SU-DHL-6 (cell line): ENCODE data around the gene TFDP2.

Experiments
- H2AFZ ChIP-seq: fragments of 200-600 bp; sonication (generic); 2 replicates; pipeline ENCODE4 v1.6.1; 2014; ENCODE audit warnings: low read depth, mild to moderate bottlenecking, moderate library complexity, mixed read lengths, antibody characterized with exemption, low read length; ENCODE audit not compliant: severe bottlenecking
- H3F3A ChIP-seq: fragments of 200-600 bp; shearing (Covaris generic); 2 replicates; pipeline ENCODE4 v1.6.0; 2016; ENCODE audit warnings: antibody characterized with exemption, mild to moderate bottlenecking; ENCODE audit not compliant: insufficient read depth
- H3K27ac ChIP-seq: fragments of 200-600 bp; sonication (generic); 2 replicates; pipeline ENCODE4 v1.5.1; 2016; ENCODE audit warnings: low read depth, mild to moderate bottlenecking, low read length, moderate library complexity, mixed read lengths
- H3K27me3 ChIP-seq: fragments of 200-600 bp; sonication (generic), shearing (Covaris generic); 2 replicates; pipeline ENCODE4 v1.6.0; 2014; ENCODE audit warnings: mild to moderate bottlenecking, low read length
- H3K36me3 ChIP-seq: fragments of 200-600 bp; sonication (generic); 2 replicates; pipeline ENCODE4 v1.6.1; 2014; ENCODE audit warnings: mild to moderate bottlenecking, low read length, mixed read lengths
- H3K4me2 ChIP-seq: fragments of 300-600, 200-600 bp; shearing (Covaris generic), sonication (generic); 2 replicates; pipeline ENCODE4 v1.6.0; 2014; ENCODE audit warnings: low read length, low read depth, mild to moderate bottlenecking; ENCODE audit not compliant: poor library complexity, severe bottlenecking
- H3K4me3 ChIP-seq: fragments of 200-600 bp; sonication (generic); 2 replicates; pipeline ENCODE4 v1.5.1; 2014; ENCODE audit warnings: antibody characterized with exemption, low read length, mild to moderate bottlenecking, mixed read lengths; ENCODE audit not compliant: insufficient read depth, poor library complexity, severe bottlenecking
- H3K79me2 ChIP-seq: fragments of 200-600 bp; sonication (generic); 2 replicates; pipeline ENCODE4 v1.6.1; 2014; ENCODE audit warnings: mild to moderate bottlenecking, low read length, moderate library complexity; ENCODE audit not compliant: insufficient read depth
- H3K9ac ChIP-seq: fragments of 200-600 bp; sonication (generic); 2 replicates; pipeline ENCODE4 v1.7.0; 2014; ENCODE audit warnings: mild to moderate bottlenecking, low read length
- H3K9me2 ChIP-seq: fragments of 200-600 bp; sonication (generic); replicated peaks from 2 replicates; pipeline ENCODE4 v1.6.1; 2014; ENCODE audit warnings: low read length; ENCODE audit not compliant: insufficient read depth
- H3K9me3 ChIP-seq: fragments of 200-600 bp; sonication (generic); 2 replicates; pipeline ENCODE4 v1.6.1; 2014; ENCODE audit warnings: low read length, mixed read lengths; ENCODE audit not compliant: insufficient read depth
- H4K20me1 ChIP-seq: fragments of 200-600 bp; sonication (generic); 2 replicates; pipeline ENCODE4 v1.6.1; 2014; ENCODE audit warnings: low read depth, mild to moderate bottlenecking, antibody characterized with exemption, low read length, moderate library complexity, mixed read lengths
- EZH2phosphoT487 ChIP-seq: fragments of 200-600 bp; sonication (generic), shearing (Covaris generic); conservative IDR thresholded peaks from 2 replicates; pipeline ENCODE4 v1.6.1; 2018; ENCODE audit warnings: mild to moderate bottlenecking, antibody characterized with exemption, low read length, moderate library complexity, mixed read lengths
- TF ChIP-seq, protein P1 (sequence below): fragments of 200-600 bp; sonication (generic); IDR thresholded peaks from one replicate; pipeline ENCODE4 v1.5.1; 2017; ENCODE audit warnings: antibody characterized with exemption, mild to moderate bottlenecking, low read length, moderate library complexity; ENCODE audit not compliant: insufficient read depth, poor library complexity, severe bottlenecking

Gene TFDP2, protein sequence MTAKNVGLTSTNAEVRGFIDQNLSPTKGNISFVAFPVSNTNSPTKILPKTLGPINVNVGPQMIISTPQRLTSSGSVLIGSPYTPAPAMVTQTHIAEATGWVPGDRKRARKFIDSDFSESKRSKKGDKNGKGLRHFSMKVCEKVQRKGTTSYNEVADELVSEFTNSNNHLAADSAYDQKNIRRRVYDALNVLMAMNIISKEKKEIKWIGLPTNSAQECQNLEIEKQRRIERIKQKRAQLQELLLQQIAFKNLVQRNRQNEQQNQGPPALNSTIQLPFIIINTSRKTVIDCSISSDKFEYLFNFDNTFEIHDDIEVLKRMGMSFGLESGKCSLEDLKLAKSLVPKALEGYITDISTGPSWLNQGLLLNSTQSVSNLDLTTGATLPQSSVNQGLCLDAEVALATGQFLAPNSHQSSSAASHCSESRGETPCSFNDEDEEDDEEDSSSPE

DNA sequence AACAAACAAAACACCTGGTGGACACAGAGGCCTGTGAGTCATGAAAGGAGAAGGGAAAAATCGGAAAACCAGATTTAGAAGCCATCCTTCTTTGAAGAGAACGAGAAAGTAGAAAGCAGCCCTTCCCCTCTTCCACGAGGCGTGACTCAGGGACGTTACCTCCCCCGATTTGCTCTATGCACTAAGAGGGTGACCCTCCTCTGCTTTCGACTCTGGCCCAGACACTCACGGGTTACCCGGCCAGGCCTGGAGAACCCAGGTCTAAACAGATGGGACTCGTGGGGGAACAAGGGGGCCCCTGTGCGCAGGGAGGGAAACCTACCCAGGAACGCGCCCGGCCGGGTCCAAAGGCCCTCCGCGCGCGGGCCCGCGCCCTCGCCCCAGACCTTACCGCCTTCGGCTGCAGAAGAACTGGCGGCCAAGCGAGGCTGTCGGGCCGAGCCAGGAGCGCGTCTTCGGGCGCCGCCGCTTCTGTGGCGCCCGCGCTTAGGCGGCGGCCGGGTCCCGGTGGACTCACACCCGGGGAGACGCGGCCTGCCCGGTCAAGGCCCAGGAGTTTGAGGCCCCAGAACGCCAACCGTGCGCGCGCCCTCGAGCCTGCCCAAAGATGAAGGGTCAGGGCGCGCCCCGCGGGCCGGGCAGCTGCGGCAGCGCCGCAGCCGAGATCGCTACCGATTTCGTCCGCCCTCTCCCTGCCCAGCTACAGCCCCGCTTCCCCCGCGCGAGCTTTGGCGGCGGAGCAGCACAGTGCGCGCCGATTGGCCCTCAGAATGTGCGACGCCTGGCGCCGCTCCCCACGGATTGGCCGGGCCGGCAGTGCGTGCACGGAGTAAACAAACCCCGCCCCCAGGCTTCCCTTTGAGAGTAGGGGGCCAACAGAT is at the start of gene TFDP2:
Gene TFDP2 (minus strand): TSS at position 753 of the 881 bp plus-strand sequence. CDS start 47,795 bp downstream, outside the sequence.
- no peaks in the 10 kb centered on the region for H3K9me2 ChIP-seq
- H3K27me3 ChIP-seq = no peaks in the 10 kb centered on the region
- H3K36me3 ChIP-seq = no peaks in the 10 kb centered on the region
- no peaks in the 10 kb centered on the region for H3K9me3 ChIP-seq
- no peaks in the 10 kb centered on the region for H4K20me1 ChIP-seq
- TF ChIP-seq, protein P1, sequence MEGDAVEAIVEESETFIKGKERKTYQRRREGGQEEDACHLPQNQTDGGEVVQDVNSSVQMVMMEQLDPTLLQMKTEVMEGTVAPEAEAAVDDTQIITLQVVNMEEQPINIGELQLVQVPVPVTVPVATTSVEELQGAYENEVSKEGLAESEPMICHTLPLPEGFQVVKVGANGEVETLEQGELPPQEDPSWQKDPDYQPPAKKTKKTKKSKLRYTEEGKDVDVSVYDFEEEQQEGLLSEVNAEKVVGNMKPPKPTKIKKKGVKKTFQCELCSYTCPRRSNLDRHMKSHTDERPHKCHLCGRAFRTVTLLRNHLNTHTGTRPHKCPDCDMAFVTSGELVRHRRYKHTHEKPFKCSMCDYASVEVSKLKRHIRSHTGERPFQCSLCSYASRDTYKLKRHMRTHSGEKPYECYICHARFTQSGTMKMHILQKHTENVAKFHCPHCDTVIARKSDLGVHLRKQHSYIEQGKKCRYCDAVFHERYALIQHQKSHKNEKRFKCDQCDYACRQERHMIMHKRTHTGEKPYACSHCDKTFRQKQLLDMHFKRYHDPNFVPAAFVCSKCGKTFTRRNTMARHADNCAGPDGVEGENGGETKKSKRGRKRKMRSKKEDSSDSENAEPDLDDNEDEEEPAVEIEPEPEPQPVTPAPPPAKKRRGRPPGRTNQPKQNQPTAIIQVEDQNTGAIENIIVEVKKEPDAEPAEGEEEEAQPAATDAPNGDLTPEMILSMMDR = no peak
- no peak for TF ChIP-seq EZH2phosphoT487
- H3K27ac ChIP-seq = no peak within 1 kb of the TSS
- no peaks in the 10 kb centered on the region for H3F3A ChIP-seq
- peak within 1 kb of the TSS; percentile 50 for H3K9ac ChIP-seq
- no peaks in the 10 kb centered on the region for H3K79me2 ChIP-seq
- H3K4me3 ChIP-seq = peak within 1 kb of the TSS; percentile 38
- H3K4me2 ChIP-seq = peak within 1 kb of the TSS; percentile 42
- H2AFZ ChIP-seq = peak within 1 kb of the TSS; percentile 65

DNA sequence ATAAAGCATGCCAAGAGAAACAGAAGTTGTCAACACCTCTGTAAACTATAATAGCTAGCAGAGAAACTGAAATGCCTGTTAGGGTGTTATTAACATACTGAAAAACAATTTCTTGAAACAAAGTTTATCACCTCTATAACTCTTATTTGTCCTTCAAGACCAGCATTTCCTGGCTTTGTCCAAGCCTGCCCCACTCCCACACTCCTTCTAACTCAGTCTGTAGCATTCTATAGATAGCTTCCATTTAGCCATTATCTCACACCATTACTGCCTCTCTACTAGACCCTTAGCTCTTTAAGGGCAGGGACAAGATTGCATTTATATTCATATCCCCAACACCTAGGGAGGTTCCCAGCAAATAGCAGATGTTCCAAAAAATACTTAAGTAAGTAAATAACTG is 39.5 kb upstream of the TFDP2 start:
- Histone ChIP-seq H3K9ac (no peak overlapping the region), H3K9me2 (no peaks in the 10 kb centered on the region), H3K36me3 (no peaks in the 10 kb centered on the region; the same call in 1 of the 2 replicates), H3K27ac (no peak overlapping the region), H3K27me3 (no peaks in the 10 kb centered on the region), H3F3A (no peaks in the 10 kb centered on the region), H2AFZ (no peak overlapping the region), H3K79me2 (no peaks in the 10 kb centered on the region), H4K20me1 (no peaks in the 10 kb centered on the region), H3K4me3 (no peak overlapping the region), H3K9me3 (no peaks in the 10 kb centered on the region), H3K4me2 (no peak overlapping the region)
- no peak for TF ChIP-seq EZH2phosphoT487
- TF ChIP-seq, protein P1 = no peak

DNA sequence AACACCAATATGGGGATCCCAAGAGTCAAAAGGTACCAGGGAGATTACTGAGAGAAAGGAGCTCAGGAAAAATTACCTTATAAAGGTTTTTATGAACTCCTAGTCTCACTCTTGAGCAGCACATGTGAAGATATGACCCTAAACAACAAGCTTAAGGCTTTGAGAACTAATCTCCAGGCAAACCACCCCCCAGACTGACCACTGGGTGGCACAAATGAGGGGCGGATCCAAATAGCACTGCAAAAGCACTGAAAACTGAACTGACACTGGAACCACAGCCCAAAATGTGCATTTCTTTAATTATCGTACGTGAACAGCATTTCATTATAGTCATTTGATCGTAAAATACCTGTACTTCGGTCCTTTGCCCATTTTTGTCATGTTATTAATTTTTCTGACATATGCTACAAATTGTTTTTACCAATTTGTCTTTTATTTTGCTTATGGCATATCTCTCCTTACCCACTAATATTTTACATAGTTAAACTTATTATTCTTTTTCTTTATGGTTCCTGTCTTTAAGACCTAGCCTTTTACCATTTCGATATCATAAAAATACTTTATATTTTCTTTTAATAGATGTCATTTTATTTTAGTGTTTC is 31.5 kb upstream of the TFDP2 start:
- H3K4me3 ChIP-seq = no peak overlapping the region
- no peaks in the 10 kb centered on the region for H3F3A ChIP-seq
- no peaks in the 10 kb centered on the region for H3K36me3 ChIP-seq
- H2AFZ ChIP-seq = no peak overlapping the region
- H3K27me3 ChIP-seq = no peaks in the 10 kb centered on the region
- H3K9ac ChIP-seq = no peak overlapping the region
- no peaks in the 10 kb centered on the region for H4K20me1 ChIP-seq
- TF ChIP-seq, protein P1 = peak; percentile 24
- TF ChIP-seq EZH2phosphoT487 = no peak
- no peaks in the 10 kb centered on the region for H3K9me2 ChIP-seq
- no peaks in the 10 kb centered on the region for H3K79me2 ChIP-seq
- no peak overlapping the region for H3K4me2 ChIP-seq
- no peaks in the 10 kb centered on the region for H3K9me3 ChIP-seq
- no peak overlapping the region for H3K27ac ChIP-seq
